ENCODE data around the gene RAB5A. TPM values are rescaled to one million over a fixed set of nuclear protein-coding genes. Genes with fewer than 3 reads are reported as not detected.

Gene RAB5A
- total RNA-seq = 10 to 100 TPM; 48.1 to 54.7 TPM

GRCh38 chr3:19946832-19947548 is at the start of gene RAB5A:
TSS of gene RAB5A (plus strand) at chr3:19947097. CDS start at chr3:19950899, 3,802 bp downstream.

GRCh38 chr3:19934098-19934566 is 12.8 kb upstream of the RAB5A start, which contains the start of gene EFHB:
TSS of gene EFHB (minus strand) at chr3:19934217. CDS start at chr3:19934018, 199 bp downstream.

GRCh38 chr3:20012164-20012563 is 65.3 kb downstream of the RAB5A start, which contains the start of gene PP2D1:
TSS of gene PP2D1 (minus strand) at chr3:20012264. CDS start at chr3:20012072, 192 bp downstream.

Other genes with a start within 250 kb of the RAB5A start
- under 1 TPM in 1 of 2 experiments, not detected in 1; 0.79 TPM for gene EFHB, start 12.9 kb upstream of the RAB5A start, total RNA-seq
- gene PP2D1, start 65.2 kb downstream of the RAB5A start, total RNA-seq = not detected
- 100 to 1,000 TPM; 111 to 114 TPM for gene KAT2B, start 93.3 kb downstream of the RAB5A start, total RNA-seq
- 10 to 100 TPM; 28.7 to 29.9 TPM for gene SGO1, start 239.1 kb downstream of the RAB5A start, total RNA-seq

All from activated naive CD4-positive, alpha-beta T cell treated with anti-CD3 and anti-CD28 coated beads, Interleukin-2, amount 10 ng/mL, durations not matched to agents 5 hours and 36 hours (primary cell).